Testis (tissue), 3 donors: ENCODE data around the gene VPS36. TPM values are rescaled to one million over a fixed set of nuclear protein-coding genes. Genes with fewer than 3 reads are reported as not detected.

Experiments used
- DNase-seq: peaks from one replicate; pipeline ENCODE4 v3.0.0-alpha.2; 2019
- H3K27ac ChIP-seq, 2 donors: fragments of 200-600 bp; sonication (generic); one replicate each; pipeline ENCODE4 v1.5.1; 2019
- H3K27me3 ChIP-seq: fragments of 200-600 bp; sonication (generic); one replicate; pipeline ENCODE4 v1.5.1; 2019
- H3K36me3 ChIP-seq: fragments of 200-600 bp; sonication (generic); one replicate; pipeline ENCODE4 v1.5.1; 2017; ENCODE audit warnings: low read depth; ENCODE audit errors: missing control alignments
- H3K4me1 ChIP-seq: fragments of 200-600 bp; sonication (generic); one replicate; pipeline ENCODE4 v1.5.1; 2019
- H3K4me3 ChIP-seq, 2 donors: fragments of 200-600 bp; sonication (generic); one replicate each; pipeline ENCODE4 v1.5.1; 2017 to 2019
- H3K9me3 ChIP-seq: fragments of 200-600 bp; sonication (generic); one replicate; pipeline ENCODE4 v1.5.1; 2017
- CTCF ChIP-seq, 3 experiments: fragments of 450-650 bp in 2 of 3; fragments of 200-600 bp in 1 of 3; sonication (generic) in 1 of 3; IDR thresholded peaks; one replicate each; pipeline ENCODE4 v1.5.1; 2016 to 2019; ENCODE audit warnings: antibody characterized with exemption in 3 of 3, mild to moderate bottlenecking in 2 of 3, moderate library complexity in 1 of 3
- POLR2A ChIP-seq: fragments of 450-650 bp; IDR thresholded peaks from one replicate; pipeline ENCODE4 v1.6.1; 2017; ENCODE audit warnings: antibody characterized with exemption, mild to moderate bottlenecking, moderate library complexity
- WGBS, 2 donors: methylation state at CpG; one replicate each; pipeline ENCODE4 v1.1.5; 2018; 5-methylcytosine and 5-hydroxymethylcytosine counted together
- intact Hi-C: fragments of 100-400 bp; cut with DNase I; formaldehyde crosslinking; loops from one replicate; pipeline ENCODE4 v1.15.1; 2023; ENCODE audit warnings: low total_unique reads
- polyA plus RNA-seq: library from polyadenylated mRNA; stranded (reverse); fragments of 350-450 nt; fragmentation: Illumina TruSeq; extraction: RNeasy Lipid Tissue Mini Kit (QIAGEN cat#74804); gene quantifications from one replicate; pipeline ENCODE4 v1.2.3, GENCODE V29; 2014; ENCODE audit warnings: low read depth, low replicate concordance; ENCODE audit not compliant: insufficient read depth
- total RNA-seq, 2 donors: library from RNA; depleted of rRNA; stranded (reverse); fragments of >200 nt; gene quantifications; one replicate each; pipeline ENCODE4 v1.2.3, GENCODE V29; 2016

Gene VPS36
- total and polyA plus RNA-seq, 3 donors from 2014 or later = 9.4 to 25.6 (median 24.6) TPM

- DNase-seq = no peak
- WGBS, 2 donors = 34 to 45% methylated on average over 4 of the region's 4 CpGs
- H3K36me3 ChIP-seq = no peaks in the 10 kb centered on the region
- H3K27me3 ChIP-seq = no peaks in the 10 kb centered on the region
- H3K4me3 ChIP-seq = peak overlapping the region in 1 of 2 donors; percentile 55
- TF ChIP-seq CTCF (IDR thresholded peaks at IDR 0.05) (no peak), POLR2A (no peak)
- no peaks in the 10 kb centered on the region for H3K9me3 ChIP-seq
- intact Hi-C loops = no loop called here
- H3K4me1 ChIP-seq = no peaks in the 10 kb centered on the region
- no peak overlapping the region for H3K27ac ChIP-seq
Observed at GRCh38 chr13:52406629-52407028, 43.8 kb downstream of the VPS36 start.

GRCh38 chr13:52405767-52406494, 44.5 kb downstream of the VPS36 start, which contains the start of gene THSD1:
Gene THSD1 (minus strand): TSS chr13:52406172. CDS start chr13:52402600, 3,572 bp downstream.
- DNase-seq = no peak
- H3K4me1 ChIP-seq = no peaks in the 10 kb centered on the region
- intact Hi-C loops = no loop called here
- WGBS, 2 donors = 0 to 1% methylated on average over 8 to 45 of the region's 68 CpGs
- H3K27ac ChIP-seq = no peak within 1 kb of the TSS
- no peaks in the 10 kb centered on the region for H3K36me3 ChIP-seq
- no peaks in the 10 kb centered on the region for H3K9me3 ChIP-seq
- H3K27me3 ChIP-seq = no peaks in the 10 kb centered on the region
- peak within 1 kb of the TSS; percentile 46 to 55 for H3K4me3 ChIP-seq
- TF ChIP-seq POLR2A (no peak), CTCF (IDR thresholded peaks at IDR 0.05) (no peak)

GRCh38 chr13:52405369-52405766, 45.1 kb downstream of the VPS36 start:
- no peaks in the 10 kb centered on the region for H3K4me1 ChIP-seq
- WGBS, 2 donors = 5 to 10% methylated on average over 14 of the region's 14 CpGs
- peak overlapping the region; percentile 46 to 55 for H3K4me3 ChIP-seq
- DNase-seq = no peak
- no peak overlapping the region for H3K27ac ChIP-seq
- intact Hi-C loops = no loop called here
- H3K9me3 ChIP-seq = no peaks in the 10 kb centered on the region
- H3K36me3 ChIP-seq = no peaks in the 10 kb centered on the region
- no peaks in the 10 kb centered on the region for H3K27me3 ChIP-seq
- TF ChIP-seq POLR2A = no peak
- TF ChIP-seq CTCF (IDR thresholded peaks at IDR 0.05) = no peak

- Histone ChIP-seq H3K9me3 (no peaks in the 10 kb centered on the region), H3K4me1 (no peaks in the 10 kb centered on the region), H3K27ac (no peak overlapping the region), H3K27me3 (no peaks in the 10 kb centered on the region), H3K36me3 (no peaks in the 10 kb centered on the region), H3K4me3 (no peak overlapping the region)
- TF ChIP-seq POLR2A (no peak), CTCF (IDR thresholded peaks at IDR 0.05) (no peak)
- intact Hi-C loops = no loop called here
- DNase-seq = no peak
- 80 to 86% methylated on average over 1 of the region's 1 CpG for WGBS, 2 donors
Observed at GRCh38 chr13:52399708-52400107, 50.7 kb downstream of the VPS36 start.

GRCh38 chr13:52399046-52399445, 51.4 kb downstream of the VPS36 start:
- no peaks in the 10 kb centered on the region for H3K4me1 ChIP-seq
- H3K4me3 ChIP-seq = no peak overlapping the region
- no peaks in the 10 kb centered on the region for H3K27me3 ChIP-seq
- DNase-seq = no peak
- intact Hi-C loops = no loop called here
- H3K27ac ChIP-seq = no peak overlapping the region
- WGBS, 2 donors = 54 to 73% methylated on average over 2 of the region's 2 CpGs
- no peaks in the 10 kb centered on the region for H3K9me3 ChIP-seq
- TF ChIP-seq CTCF (IDR thresholded peaks at IDR 0.05) (no peak), POLR2A (no peak)
- H3K36me3 ChIP-seq = no peaks in the 10 kb centered on the region
